ENCODE results near the gene TSPAN5.

DNA sequence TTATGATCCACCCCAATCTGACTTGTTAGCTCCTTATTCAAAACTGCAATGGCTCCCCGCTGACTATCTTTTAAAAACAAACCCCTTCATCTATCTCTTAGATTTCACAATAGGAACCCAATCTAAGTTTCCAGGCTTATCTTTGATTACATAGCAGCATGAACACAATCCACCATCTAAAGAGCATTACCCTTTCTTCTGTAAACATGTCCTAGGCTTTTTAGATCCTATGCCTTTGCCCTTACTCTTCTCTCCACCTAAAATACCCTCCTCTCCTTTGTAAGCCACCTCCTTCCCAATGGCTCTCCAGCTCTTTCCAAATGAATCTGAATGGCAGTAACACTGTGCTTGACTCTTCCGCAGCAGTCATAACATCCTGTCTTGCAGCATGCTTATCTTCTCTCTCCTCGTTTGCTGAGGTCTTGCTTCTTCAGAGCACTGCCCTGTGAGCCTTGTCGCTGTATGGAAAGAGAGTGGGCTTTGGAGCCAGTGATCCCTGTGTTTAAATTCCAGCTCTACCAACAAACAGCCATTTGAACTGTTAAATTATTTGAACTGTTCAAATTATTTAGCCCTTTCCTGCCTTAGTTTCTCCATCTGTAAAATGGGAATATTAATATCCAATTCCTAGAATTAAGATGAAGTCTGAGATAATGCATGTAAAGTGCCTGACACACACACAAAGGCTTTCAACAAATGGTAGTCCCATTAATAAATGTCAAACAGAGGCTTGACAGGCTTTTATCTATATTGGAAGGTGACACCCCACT, 16.2 kb upstream of the TSPAN5 start:
- TF ChIP-seq POLR2A (IDR thresholded peaks at IDR 0.05; ENCODE audit: low read length) (no peak), GATA1 (IDR thresholded peaks at IDR 0.05; ENCODE audit: low read depth, low read length) (no peak)
